ENCODE results near the gene EIF3B.

Gene EIF3B

GRCh38 chr7:2353113-2353935, 1.3 kb upstream of the EIF3B start:
- TF ChIP-seq CTCF (conservative IDR thresholded peaks at IDR 0.05) = no peak
- H3K27ac ChIP-seq = peak overlapping the region; percentile 100

DNA sequence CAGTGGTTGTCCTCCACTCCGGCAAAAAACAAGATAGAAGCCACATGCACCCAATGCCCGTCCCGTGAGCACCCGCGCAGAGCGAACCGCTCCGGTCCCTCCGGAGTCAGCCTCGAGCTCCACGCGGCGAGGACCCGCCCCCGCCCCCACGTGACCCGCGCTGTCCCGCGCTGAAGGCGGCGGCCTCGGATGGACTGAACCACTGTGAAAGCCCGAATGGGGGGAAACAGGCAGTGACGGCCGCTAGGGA, 766 bp upstream of the EIF3B start:
- H3K27ac ChIP-seq = peak overlapping the region; percentile 100
- no peak for TF ChIP-seq CTCF (conservative IDR thresholded peaks at IDR 0.05)

DNA sequence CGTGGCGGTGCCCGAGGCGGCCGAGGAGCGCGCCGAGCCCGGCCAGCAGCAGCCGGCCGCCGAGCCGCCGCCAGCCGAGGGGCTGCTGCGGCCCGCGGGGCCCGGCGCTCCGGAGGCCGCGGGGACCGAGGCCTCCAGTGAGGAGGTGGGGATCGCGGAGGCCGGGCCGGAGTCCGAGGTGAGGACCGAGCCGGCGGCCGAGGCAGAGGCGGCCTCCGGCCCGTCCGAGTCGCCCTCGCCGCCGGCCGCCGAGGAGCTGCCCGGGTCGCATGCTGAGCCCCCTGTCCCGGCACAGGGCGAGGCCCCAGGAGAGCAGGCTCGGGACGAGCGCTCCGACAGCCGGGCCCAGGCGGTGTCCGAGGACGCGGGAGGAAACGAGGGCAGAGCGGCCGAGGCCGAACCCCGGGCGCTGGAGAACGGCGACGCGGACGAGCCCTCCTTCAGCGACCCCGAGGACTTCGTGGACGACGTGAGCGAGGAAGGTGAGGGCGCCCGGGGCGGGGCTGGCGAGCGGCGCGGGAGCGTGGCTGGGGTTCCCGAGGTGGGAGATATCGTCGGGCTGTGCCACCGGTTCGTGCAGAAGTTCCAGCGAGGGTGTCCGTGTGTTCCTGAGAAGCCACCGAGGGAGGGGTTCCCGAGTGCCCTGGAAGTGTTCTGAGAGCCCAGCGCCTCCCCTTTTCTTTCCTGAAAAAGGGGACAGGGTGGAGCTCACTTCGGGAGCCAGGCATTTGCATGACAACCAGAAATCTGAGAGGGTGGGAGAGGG, 495 bp downstream of the EIF3B start:
- peak overlapping the region; percentile 100 for H3K27ac ChIP-seq
- TF ChIP-seq CTCF (conservative IDR thresholded peaks at IDR 0.05) = no peak

GRCh38 chr7:2355705-2356008, 1.0 kb downstream of the EIF3B start:
- no peak for TF ChIP-seq CTCF (conservative IDR thresholded peaks at IDR 0.05)
- peak overlapping the region; percentile 100 for H3K27ac ChIP-seq

DNA sequence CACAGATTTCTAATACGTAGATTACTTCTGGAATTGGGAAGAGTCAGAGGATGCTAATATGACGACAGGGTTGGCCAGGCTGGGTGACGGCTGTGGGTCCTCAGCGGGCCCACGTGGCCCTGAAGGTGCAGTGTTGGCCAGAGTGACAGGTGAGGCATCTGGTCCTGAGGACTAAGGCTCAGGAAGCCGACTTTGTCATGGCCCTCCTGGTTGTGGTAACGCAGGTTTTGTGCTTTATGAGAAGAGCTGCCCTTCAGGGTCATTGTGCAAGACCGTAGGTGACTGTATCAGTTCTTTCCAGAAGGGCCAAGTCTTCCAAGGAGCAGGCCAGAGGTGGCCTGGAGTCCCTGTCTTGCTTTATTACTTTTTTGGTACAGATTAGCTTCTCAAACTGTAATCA, 2.5 kb downstream of the EIF3B start:
- TF ChIP-seq CTCF (conservative IDR thresholded peaks at IDR 0.05) = no peak
- peak overlapping the region; percentile 100; the same call in 1 of the 2 replicates for H3K27ac ChIP-seq

DNA sequence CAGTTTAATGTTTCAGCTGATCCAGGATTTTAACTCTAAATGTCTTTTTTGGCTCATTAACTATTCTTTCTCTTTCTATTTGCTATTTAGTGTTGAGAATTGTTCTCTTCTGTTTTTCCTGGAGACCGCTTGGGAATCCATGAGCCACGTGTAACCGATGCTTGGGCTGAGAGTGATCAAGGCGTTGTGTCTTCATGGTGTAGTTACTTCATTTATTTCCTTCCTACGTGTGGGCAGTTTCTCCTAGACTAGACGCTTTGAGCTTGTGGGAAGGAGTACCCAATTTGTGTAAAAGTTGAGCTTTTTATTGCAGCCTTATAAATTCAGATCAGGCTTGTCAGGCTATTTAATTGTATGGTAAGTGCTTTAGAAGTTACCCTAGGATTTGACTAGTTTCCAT, 2.9 kb downstream of the EIF3B start:
- TF ChIP-seq CTCF (conservative IDR thresholded peaks at IDR 0.05) = no peak
- peak overlapping the region; percentile 100; the same call in 1 of the 2 replicates for H3K27ac ChIP-seq

GRCh38 chr7:2358968-2359527, 4.4 kb downstream of the EIF3B start:
- no peak for TF ChIP-seq CTCF (conservative IDR thresholded peaks at IDR 0.05)
- H3K27ac ChIP-seq = peak overlapping the region; percentile 9; the same call in 1 of the 2 replicates
